ENCODE results near the gene TRAF7. TPM values are rescaled to one million over a fixed set of nuclear protein-coding genes. Genes with fewer than 3 reads are reported as not detected.
A peak's percentile ranks its signal among the peaks of the same experiment; 100 is the strongest.

The TRAF7 gene
- total RNA-seq, 2 donors from 2014 or later: 102 to 131 TPM

- H3K27me3 ChIP-seq: no peaks in the 10 kb centered on the region
- no peaks in the 10 kb centered on the region for H3K9me3 ChIP-seq
- intact Hi-C loops (cut with DNase I): no loop called here
- peak within 1 kb of the TSS; percentile 74 for H3K4me3 ChIP-seq
- H3K9ac ChIP-seq (ENCODE audit: low read depth in 2 of 2, low read length in 2 of 2): peak within 1 kb of the TSS; percentile 84 to 91
- peak; percentile 99 for DNase-seq
- H3K4me1 ChIP-seq: no peaks in the 10 kb centered on the region
- no peaks in the 10 kb centered on the region for H3K36me3 ChIP-seq
- peak within 1 kb of the TSS; percentile 71 for H3K27ac ChIP-seq
- no peak for TF ChIP-seq CTCF (IDR thresholded peaks at IDR 0.05)
Measured at GRCh38 chr16:2223221-2223941, 67.8 kb downstream of the TRAF7 start, which contains the start of gene E4F1. E4F1 (plus strand) TSS chr16:2223591; CDS start chr16:2223614, 23 bp downstream.

GRCh38 chr16:2223942-2224486 lies 68.4 kb downstream of the TRAF7 start:
- intact Hi-C loops (cut with DNase I): no loop called here
- Histone ChIP-seq H3K4me1 (no peaks in the 10 kb centered on the region), H3K27ac (peak overlapping the region; percentile 71), H3K36me3 (peaks cover 1% of the 10 kb centered on the region), H3K27me3 (no peaks in the 10 kb centered on the region), H3K9ac (ENCODE audit: low read depth in 2 of 2, low read length in 2 of 2) (peak overlapping the region; percentile 84 to 91), H3K9me3 (no peaks in the 10 kb centered on the region), H3K4me3 (peak overlapping the region; percentile 74)
- peak; percentile 73 for DNase-seq
- TF ChIP-seq CTCF (IDR thresholded peaks at IDR 0.05): no peak

GRCh38 chr16:2226245-2226793 lies 70.7 kb downstream of the TRAF7 start:
- no peak for TF ChIP-seq CTCF (IDR thresholded peaks at IDR 0.05)
- Histone ChIP-seq H3K4me1 (no peaks in the 10 kb centered on the region), H3K9me3 (no peaks in the 10 kb centered on the region), H3K4me3 (no peak overlapping the region), H3K36me3 (peaks cover 11% of the 10 kb centered on the region), H3K27ac (no peak overlapping the region), H3K27me3 (no peaks in the 10 kb centered on the region), H3K9ac (ENCODE audit: low read depth in 2 of 2, low read length in 2 of 2) (no peak overlapping the region)
- intact Hi-C loops (cut with DNase I): no loop called here
- no peak for DNase-seq

- no peak for DNase-seq
- H3K4me3 ChIP-seq: no peak overlapping the region
- no peak for TF ChIP-seq CTCF (IDR thresholded peaks at IDR 0.05)
- H3K27ac ChIP-seq: no peak overlapping the region
- H3K4me1 ChIP-seq: no peaks in the 10 kb centered on the region
- no peaks in the 10 kb centered on the region for H3K27me3 ChIP-seq
- H3K9me3 ChIP-seq: no peaks in the 10 kb centered on the region
- intact Hi-C loops (cut with DNase I): no loop called here
- no peak overlapping the region for H3K9ac ChIP-seq (ENCODE audit: low read depth in 2 of 2, low read length in 2 of 2)
- H3K36me3 ChIP-seq: peaks cover 12% of the 10 kb centered on the region
Measured at GRCh38 chr16:2226918-2227317, 71.3 kb downstream of the TRAF7 start.

Small RNA genes within 50 kb of the gene (microRNA-seq; reads per million reads assigned to microRNA genes)
- not detected for gene MIR3180-5
- not detected for gene MIR4516
- gene MIR6511B1: not detected

Other genes starting within 250 kb of the TRAF7 start
- under 1 TPM; 0.59 to 0.82 TPM for gene HS3ST6, start 237.4 kb upstream of the TRAF7 start, total RNA-seq
- 10 to 100 TPM; 33.0 to 61.2 TPM for gene MSRB1, start 212.6 kb upstream of the TRAF7 start, total RNA-seq
- not detected for gene RPL3L, start 201.1 kb upstream of the TRAF7 start, total RNA-seq
- gene NDUFB10, start 196.2 kb upstream of the TRAF7 start, total RNA-seq: 100 to 1,000 TPM; 219 to 272 TPM
- gene RPS2, start 191.0 kb upstream of the TRAF7 start, total RNA-seq: 1,000 to 10,000 TPM; 1,996 to 2,736 TPM
- gene RNF151, start 188.9 kb upstream of the TRAF7 start, total RNA-seq: not detected
- gene TBL3, start 183.7 kb upstream of the TRAF7 start, total RNA-seq: 10 to 100 TPM; 19.4 to 43.1 TPM
- gene NOXO1, start 174.3 kb upstream of the TRAF7 start, total RNA-seq: 10 to 100 TPM; 43.9 to 80.1 TPM
- 10 to 100 TPM; 76.6 to 79.5 TPM for gene GFER, start 171.6 kb upstream of the TRAF7 start, total RNA-seq
- 1 to 10 TPM; 1.5 to 1.9 TPM for gene SYNGR3, start 165.8 kb upstream of the TRAF7 start, total RNA-seq
- 10 to 100 TPM; 45.4 to 64.3 TPM for gene ZNF598, start 146.0 kb upstream of the TRAF7 start, total RNA-seq
- 1 to 10 TPM; 3.5 to 3.8 TPM for gene NPW, start 136.0 kb upstream of the TRAF7 start, total RNA-seq
- gene NHERF2, start 128.9 kb upstream of the TRAF7 start, total RNA-seq: 10 to 100 TPM; 64.0 to 77.9 TPM
- 10 to 100 TPM; 30.1 to 96.8 TPM for gene NTHL1, start 107.9 kb upstream of the TRAF7 start, total RNA-seq
- 100 to 1,000 TPM in 1 of 2 donors, 10 to 100 TPM in 1; 75.3 to 143 TPM for gene TSC2, start 107.8 kb upstream of the TRAF7 start, total RNA-seq
- gene PKD1, start 19.9 kb upstream of the TRAF7 start, total RNA-seq: 10 to 100 TPM; 48.2 to 83.5 TPM
- gene RAB26, start 7.2 kb upstream of the TRAF7 start, total RNA-seq: 10 to 100 TPM; 18.2 to 24.5 TPM
- gene CASKIN1, start 40.8 kb downstream of the TRAF7 start, total RNA-seq: under 1 TPM; 0.07 to 0.27 TPM
- gene MLST8, start 49.7 kb downstream of the TRAF7 start, total RNA-seq: 10 to 100 TPM; 26.5 to 53.5 TPM
- 10 to 100 TPM in 1 of 2 donors, 1 to 10 TPM in 1; 7.7 to 15.2 TPM for gene BRICD5, start 55.1 kb downstream of the TRAF7 start, total RNA-seq
- gene PGP, start 59.1 kb downstream of the TRAF7 start, total RNA-seq: 10 to 100 TPM; 17.1 to 37.3 TPM
- gene E4F1, start 67.8 kb downstream of the TRAF7 start, total RNA-seq: 10 to 100 TPM; 19.9 to 37.4 TPM
- gene DNASE1L2, start 80.7 kb downstream of the TRAF7 start, total RNA-seq: 1 to 10 TPM in 1 of 2 donors, under 1 TPM in 1; 0.85 to 2.4 TPM
- 100 to 1,000 TPM; 109 to 134 TPM for gene ECI1, start 95.8 kb downstream of the TRAF7 start, total RNA-seq
- 100 to 1,000 TPM; 108 to 154 TPM for gene RNPS1, start 112.3 kb downstream of the TRAF7 start, total RNA-seq
- gene ABCA3, start 184.9 kb downstream of the TRAF7 start, total RNA-seq: 1 to 10 TPM; 1.3 to 4.6 TPM

All from colonic mucosa (tissue), 4 donors.